Neuronal stem cell (in vitro differentiated cells): ENCODE results near the gene KAZN.
A peak's percentile ranks its signal among the peaks of the same experiment; 100 is the strongest.

Experiments used
- DNase-seq: peaks from one replicate; pipeline ENCODE4 v3.0.0-alpha.2; 2013; ENCODE audit warnings: low spot score
- H2AFZ ChIP-seq: one replicate; pipeline ENCODE4 v1.6.1; 2013; ENCODE audit warnings: mild to moderate bottlenecking, low read length, inconsistent platforms
- H2AK5ac ChIP-seq: 2 replicates; pipeline ENCODE4 v1.6.1; 2013; ENCODE audit warnings: low read depth, mild to moderate bottlenecking, inconsistent platforms, low read length, moderate library complexity, mixed read lengths
- H2BK120ac ChIP-seq: 2 replicates; pipeline ENCODE4 v1.6.1; 2013; ENCODE audit warnings: low read depth, mild to moderate bottlenecking, inconsistent platforms, low read length, moderate library complexity, mixed read lengths
- H2BK12ac ChIP-seq: one replicate; pipeline ENCODE4 v1.6.1; 2013; ENCODE audit warnings: low read length, inconsistent platforms
- H2BK15ac ChIP-seq: 2 replicates; pipeline ENCODE4 v1.6.1; 2013; ENCODE audit warnings: mild to moderate bottlenecking, low read length, inconsistent platforms, mixed read lengths
- H2BK5ac ChIP-seq: one replicate; pipeline ENCODE4 v1.6.1; 2013; ENCODE audit warnings: inconsistent platforms, mild to moderate bottlenecking, low read length, moderate library complexity
- H3K14ac ChIP-seq: one replicate; pipeline ENCODE4 v1.6.1; 2013; ENCODE audit warnings: low read length, inconsistent platforms
- H3K18ac ChIP-seq: 2 replicates; pipeline ENCODE4 v1.6.1; 2013; ENCODE audit warnings: low read length, inconsistent platforms
- H3K23ac ChIP-seq: 2 replicates; pipeline ENCODE4 v1.6.1; 2013; ENCODE audit warnings: low read depth, mild to moderate bottlenecking, mixed read lengths, low read length, inconsistent platforms; ENCODE audit not compliant: poor library complexity
- H3K27ac ChIP-seq: replicated peaks from 3 replicates; pipeline ENCODE4 v1.5.1; 2013; ENCODE audit warnings: low read length, inconsistent platforms
- H3K27me3 ChIP-seq, 3 experiments: 2 replicates each; pipeline ENCODE4 v1.6.1; 2013; ENCODE audit warnings: low read length in 3 of 3, mild to moderate bottlenecking in 2 of 3, inconsistent platforms in 1 of 3, low read depth in 1 of 3, mixed read lengths in 1 of 3, moderate library complexity in 1 of 3; ENCODE audit not compliant: control insufficient read depth in 3 of 3, insufficient read depth in 3 of 3
- H3K36me3 ChIP-seq, 2 donors: replicated peaks in 1 of 2; 2 replicates each; pipeline ENCODE4 v1.6.1; 2013; ENCODE audit warnings: low read length in 2 of 2; ENCODE audit not compliant: control insufficient read depth in 2 of 2, insufficient read depth in 2 of 2
- H3K4ac ChIP-seq: 2 replicates; pipeline ENCODE4 v1.6.1; 2013; ENCODE audit warnings: inconsistent platforms, mild to moderate bottlenecking, low read length, moderate library complexity
- H3K4me1 ChIP-seq, 2 donors: 1 replicate in 1 of 2; 2 replicates in 1 of 2; pipeline ENCODE4 v1.6.1; 2013; ENCODE audit warnings: low read length in 2 of 2, low read depth in 1 of 2; ENCODE audit not compliant: control insufficient read depth in 2 of 2, insufficient read depth in 1 of 2
- H3K4me2 ChIP-seq: one replicate; pipeline ENCODE4 v1.6.1; 2013; ENCODE audit warnings: mild to moderate bottlenecking, low read length, inconsistent platforms; ENCODE audit not compliant: insufficient read depth, poor library complexity, severe bottlenecking
- H3K4me3 ChIP-seq, 2 donors: 2 replicates each; pipeline ENCODE4 v1.5.1; 2013; ENCODE audit warnings: low read length in 2 of 2, mild to moderate bottlenecking in 2 of 2, inconsistent platforms in 1 of 2, moderate library complexity in 1 of 2
- H3K79me1 ChIP-seq: one replicate; pipeline ENCODE4 v1.6.1; 2013; ENCODE audit warnings: low read depth, mild to moderate bottlenecking, inconsistent platforms, low read length, moderate library complexity
- H3K9ac ChIP-seq: one replicate; pipeline ENCODE4 v1.6.1; 2013; ENCODE audit warnings: mild to moderate bottlenecking, low read depth, low read length, inconsistent platforms; ENCODE audit not compliant: poor library complexity
- H3K9me3 ChIP-seq, 2 donors: replicated peaks in 1 of 2; 2 replicates each; pipeline versions ENCODE3 to v1.6.1; 2013; ENCODE audit warnings: low read length in 2 of 2, mild to moderate bottlenecking in 2 of 2, inconsistent platforms in 1 of 2, low read depth in 1 of 2, mixed read lengths in 1 of 2, moderate library complexity in 1 of 2; ENCODE audit not compliant: control insufficient read depth in 2 of 2, insufficient read depth in 1 of 2
- H4K8ac ChIP-seq: one replicate; pipeline ENCODE4 v1.6.1; 2013; ENCODE audit warnings: low read depth, mild to moderate bottlenecking, inconsistent platforms, low read length, moderate library complexity
- H4K91ac ChIP-seq: one replicate; pipeline ENCODE4 v1.6.1; 2013; ENCODE audit warnings: low read length, low read depth, mild to moderate bottlenecking, inconsistent platforms; ENCODE audit not compliant: poor library complexity
- WGBS, 2 donors: extraction: QIAGEN DNeasy Blood & Tissue Kit; methylation state at CpG; one replicate each; pipeline ENCODE4 v1.1.7; 2013; ENCODE audit warnings: missing lambda C conversion rate in 2 of 2, mixed read lengths in 1 of 2; ENCODE audit not compliant: insufficient read length in 2 of 2, insufficient replicate concordance in 1 of 2; ENCODE audit errors: extremely low coverage in 2 of 2; 5-methylcytosine and 5-hydroxymethylcytosine counted together

KAZN gene

DNA sequence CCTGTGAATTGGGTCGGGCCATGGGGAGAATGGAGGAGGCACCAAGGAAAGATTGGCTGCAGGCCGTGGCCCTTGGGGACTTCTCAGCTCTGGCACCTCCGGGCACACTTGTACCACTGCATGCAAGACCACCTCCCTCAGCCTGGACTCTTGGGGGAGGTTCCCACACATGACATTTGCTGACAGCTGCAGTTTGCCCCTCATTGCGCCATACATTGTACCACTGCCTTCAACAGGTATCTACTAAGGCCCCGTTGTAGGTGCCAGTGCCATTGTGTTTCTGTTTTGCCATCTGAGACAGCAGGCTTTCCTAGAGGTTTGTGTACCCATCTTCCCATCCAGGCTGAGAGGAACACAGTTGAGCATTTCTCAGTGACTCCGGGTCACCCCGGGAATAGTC lies 395.7 kb downstream of the KAZN start:
- no peak overlapping the region for H2BK15ac ChIP-seq
- no peak overlapping the region for H3K9ac ChIP-seq
- H3K18ac ChIP-seq, result no peak overlapping the region
- H2BK12ac ChIP-seq, result no peak overlapping the region
- H2AFZ ChIP-seq, result no peak overlapping the region
- H2AK5ac ChIP-seq, result no peak overlapping the region
- H3K4me2 ChIP-seq, result no peak overlapping the region
- no peak overlapping the region for H4K91ac ChIP-seq
- no peaks in the 10 kb centered on the region for H3K27me3 ChIP-seq
- no peak overlapping the region for H3K14ac ChIP-seq
- H3K79me1 ChIP-seq, result peaks cover 3% of the 10 kb centered on the region
- H3K4me3 ChIP-seq, result no peak overlapping the region
- no peak overlapping the region for H2BK120ac ChIP-seq
- no peak overlapping the region for H3K4ac ChIP-seq
- H3K23ac ChIP-seq, result no peak overlapping the region
- H2BK5ac ChIP-seq, result no peak overlapping the region
- peaks cover 0 to 14% of the 10 kb centered on the region in 2 donors for H3K36me3 ChIP-seq
- H4K8ac ChIP-seq, result no peak overlapping the region
- no peak overlapping the region for H3K27ac ChIP-seq
- peaks cover 16% of the 10 kb centered on the region in 2 donors for H3K4me1 ChIP-seq
- H3K9me3 ChIP-seq, result no peaks in the 10 kb centered on the region
- WGBS, 2 donors, result no CpG with 5 or more reads among the region's 7 CpGs
- DNase-seq, result no peak

DNA sequence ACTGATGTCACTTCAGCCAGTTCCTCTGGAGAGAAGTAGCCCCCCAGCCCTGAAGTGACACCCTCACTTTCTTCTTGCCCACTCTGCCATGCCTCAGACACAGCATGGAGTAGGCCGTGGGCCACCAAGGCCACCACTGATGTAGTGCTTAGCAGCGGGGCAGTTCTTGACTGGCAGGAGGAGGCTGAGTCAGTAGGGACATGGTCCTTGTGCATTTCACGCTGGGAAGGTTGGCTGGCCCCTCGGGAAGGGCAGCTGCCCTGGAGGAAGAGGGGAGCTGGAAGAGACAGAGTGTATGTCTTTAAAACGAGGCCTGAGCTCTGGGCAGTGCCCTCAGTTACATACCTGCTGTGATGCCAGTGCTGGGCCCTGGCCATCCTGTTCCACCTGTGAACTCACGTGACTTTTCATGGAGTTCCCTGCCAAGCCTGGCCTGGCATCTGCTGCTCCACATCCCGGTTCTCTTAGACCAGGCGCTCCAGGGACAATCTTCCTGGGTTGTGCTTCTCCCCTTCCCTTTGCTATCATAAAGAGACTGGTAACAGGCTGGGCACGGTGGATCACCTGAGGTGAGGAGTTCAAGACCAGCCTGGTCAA lies 396.5 kb downstream of the KAZN start:
- H2BK120ac ChIP-seq, result no peak overlapping the region
- H3K27ac ChIP-seq, result no peak overlapping the region
- no peak overlapping the region for H4K91ac ChIP-seq
- no peak overlapping the region for H3K4me2 ChIP-seq
- no peak overlapping the region for H2BK5ac ChIP-seq
- H4K8ac ChIP-seq, result no peak overlapping the region
- no peaks in the 10 kb centered on the region for H3K27me3 ChIP-seq
- no peaks in the 10 kb centered on the region for H3K9me3 ChIP-seq
- WGBS, 2 donors, result no CpG with 5 or more reads among the region's 9 CpGs
- DNase-seq, result no peak
- H3K79me1 ChIP-seq, result peaks cover 3% of the 10 kb centered on the region
- no peak overlapping the region for H2BK15ac ChIP-seq
- peaks cover 0 to 9% of the 10 kb centered on the region in 2 donors for H3K36me3 ChIP-seq
- H3K4me1 ChIP-seq, result peaks cover 16% of the 10 kb centered on the region in 2 donors
- H3K4ac ChIP-seq, result no peak overlapping the region
- H3K4me3 ChIP-seq, result no peak overlapping the region
- H3K18ac ChIP-seq, result no peak overlapping the region
- H3K14ac ChIP-seq, result peak overlapping the region; percentile 2
- H2BK12ac ChIP-seq, result no peak overlapping the region
- H3K23ac ChIP-seq, result no peak overlapping the region
- no peak overlapping the region for H3K9ac ChIP-seq
- no peak overlapping the region for H2AK5ac ChIP-seq
- H2AFZ ChIP-seq, result no peak overlapping the region

DNA sequence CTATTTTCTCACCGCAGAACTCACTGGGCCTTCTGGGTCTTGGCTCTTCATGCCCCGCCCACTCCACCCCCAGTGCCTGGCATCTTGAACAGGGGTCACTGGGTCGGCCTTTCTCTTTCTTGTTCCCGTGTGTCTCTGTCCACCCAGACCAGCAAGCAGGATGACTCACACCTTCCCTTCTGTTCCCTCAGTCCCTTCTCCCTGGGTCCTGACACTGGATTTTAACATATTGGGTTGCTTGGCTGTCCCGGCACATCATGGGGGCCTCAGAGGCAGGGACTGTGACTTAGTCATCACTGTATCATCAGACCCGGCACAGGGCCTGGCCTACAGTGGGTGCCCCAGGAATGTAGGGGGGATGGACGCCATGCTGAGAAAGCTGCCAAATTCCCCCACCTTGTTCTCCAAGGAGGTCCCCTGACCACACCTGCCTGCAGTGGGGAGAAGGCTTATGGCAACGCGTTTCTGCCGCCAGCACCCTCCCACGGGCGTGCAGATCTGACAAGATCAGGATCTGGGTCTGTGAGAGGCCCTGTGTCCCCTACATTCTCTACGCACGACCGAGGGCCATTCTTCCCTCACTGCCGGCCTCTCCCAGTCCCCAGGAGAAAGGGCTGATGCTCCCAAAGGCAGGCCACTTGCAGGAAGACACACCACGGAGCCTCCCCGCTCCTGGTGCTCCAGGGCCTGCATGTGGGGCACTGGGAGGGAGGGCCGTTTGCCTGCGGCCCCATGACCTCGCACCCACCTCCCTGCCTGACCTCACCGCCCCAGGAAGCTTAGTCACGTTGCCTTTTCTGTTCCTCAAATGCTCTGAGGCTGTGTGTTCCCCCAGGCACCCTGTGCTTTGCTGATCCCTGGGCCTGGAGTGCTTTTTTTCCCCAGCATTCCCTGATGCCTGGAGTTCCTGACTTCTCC lies 397.9 kb downstream of the KAZN start:
- H3K4me1 ChIP-seq, result peaks cover 16% of the 10 kb centered on the region in 2 donors
- H2BK12ac ChIP-seq, result no peak overlapping the region
- WGBS, 2 donors, result no CpG with 5 or more reads among the region's 23 CpGs
- H3K9ac ChIP-seq, result no peak overlapping the region
- peak overlapping the region; percentile 9 for H4K91ac ChIP-seq
- H3K79me1 ChIP-seq, result peaks cover 3% of the 10 kb centered on the region
- H3K36me3 ChIP-seq, result peaks cover 0 to 8% of the 10 kb centered on the region in 2 donors
- H3K4ac ChIP-seq, result no peak overlapping the region
- no peak overlapping the region for H2BK120ac ChIP-seq
- peak; percentile 61 for DNase-seq
- peak overlapping the region; percentile 14 for H2BK15ac ChIP-seq
- no peak overlapping the region for H2BK5ac ChIP-seq
- no peaks in the 10 kb centered on the region for H3K27me3 ChIP-seq
- H3K4me2 ChIP-seq, result no peak overlapping the region
- H2AK5ac ChIP-seq, result peak overlapping the region; percentile 28
- H2AFZ ChIP-seq, result peak overlapping the region; percentile 30
- H3K14ac ChIP-seq, result peak overlapping the region; percentile 58
- peak overlapping the region; percentile 66 for H3K23ac ChIP-seq
- H3K18ac ChIP-seq, result peak overlapping the region; percentile 73
- peak overlapping the region; percentile 47 for H3K27ac ChIP-seq
- H4K8ac ChIP-seq, result peak overlapping the region; percentile 87
- no peaks in the 10 kb centered on the region for H3K9me3 ChIP-seq
- H3K4me3 ChIP-seq, result no peak overlapping the region

DNA sequence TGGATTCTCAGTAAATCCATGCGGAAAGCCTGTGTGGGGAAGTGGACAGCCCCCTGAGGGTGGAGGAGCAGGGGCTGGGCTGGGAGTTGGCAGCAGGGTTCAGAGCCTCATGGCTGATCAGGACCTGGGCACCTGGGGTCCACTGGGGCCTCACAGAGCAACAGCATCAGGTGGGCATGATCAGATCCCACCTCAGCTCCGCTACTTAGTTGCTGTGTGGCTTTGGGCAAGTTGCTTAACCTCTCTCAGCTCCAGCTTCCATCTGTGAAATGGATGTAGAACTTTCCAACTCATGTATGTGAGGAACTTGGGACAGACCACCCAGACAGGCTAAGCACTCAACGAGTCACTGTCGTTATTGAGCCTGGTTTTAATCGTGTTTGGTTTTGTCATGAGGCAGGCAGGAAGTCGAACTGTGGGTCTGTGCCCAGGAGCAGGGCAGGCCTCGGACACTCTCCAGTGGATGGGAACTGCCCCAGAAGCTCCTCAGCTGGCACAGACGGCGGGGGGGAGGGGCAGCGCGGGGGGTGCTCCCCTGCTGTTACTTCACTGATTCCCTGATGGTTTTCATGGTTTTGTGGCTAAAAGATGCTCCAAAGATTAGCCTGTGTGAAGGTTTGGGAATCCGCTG lies 399.3 kb downstream of the KAZN start:
- Histone ChIP-seq H3K9me3 (no peaks in the 10 kb centered on the region), H2BK15ac (no peak overlapping the region), H3K36me3 (peaks cover 0 to 3% of the 10 kb centered on the region in 2 donors), H3K27ac (no peak overlapping the region), H2BK12ac (no peak overlapping the region), H4K8ac (no peak overlapping the region), H3K79me1 (peaks cover 2% of the 10 kb centered on the region), H2AFZ (no peak overlapping the region), H3K23ac (no peak overlapping the region), H2AK5ac (peak overlapping the region; percentile 37), H3K4ac (no peak overlapping the region), H2BK5ac (no peak overlapping the region), H3K4me2 (no peak overlapping the region), H3K18ac (peak overlapping the region; percentile 72), H2BK120ac (no peak overlapping the region), H3K27me3 (no peaks in the 10 kb centered on the region), H3K14ac (no peak overlapping the region), H3K4me3 (no peak overlapping the region), H3K4me1 (peaks cover 16 to 17% of the 10 kb centered on the region in 2 donors), H4K91ac (no peak overlapping the region), H3K9ac (no peak overlapping the region)
- no CpG with 5 or more reads among the region's 12 CpGs for WGBS, 2 donors
- DNase-seq, result no peak
